Subcutaneous adipose tissue (tissue), 4 donors: ENCODE measurements around the gene METTL25B. TPM values are rescaled to one million over a fixed set of nuclear protein-coding genes. Genes with fewer than 3 reads are reported as not detected.

Experiments
- total RNA-seq, 4 donors: library from RNA; depleted of rRNA; stranded (reverse); fragments of >200 nt; gene quantifications; one replicate each; pipeline ENCODE4 v1.1.0, GENCODE V29; 2016
- TF ChIP-seq, protein P1 (sequence below): fragments of 450-650 bp; IDR thresholded peaks from one replicate; pipeline ENCODE4 v1.5.1; 2016; ENCODE audit warnings: low read depth, mild to moderate bottlenecking, control low read depth, antibody characterized with exemption, moderate library complexity

METTL25B gene
- 10 to 100 TPM; 20.5 to 29.2 (median 23.0) TPM for total RNA-seq

DNA sequence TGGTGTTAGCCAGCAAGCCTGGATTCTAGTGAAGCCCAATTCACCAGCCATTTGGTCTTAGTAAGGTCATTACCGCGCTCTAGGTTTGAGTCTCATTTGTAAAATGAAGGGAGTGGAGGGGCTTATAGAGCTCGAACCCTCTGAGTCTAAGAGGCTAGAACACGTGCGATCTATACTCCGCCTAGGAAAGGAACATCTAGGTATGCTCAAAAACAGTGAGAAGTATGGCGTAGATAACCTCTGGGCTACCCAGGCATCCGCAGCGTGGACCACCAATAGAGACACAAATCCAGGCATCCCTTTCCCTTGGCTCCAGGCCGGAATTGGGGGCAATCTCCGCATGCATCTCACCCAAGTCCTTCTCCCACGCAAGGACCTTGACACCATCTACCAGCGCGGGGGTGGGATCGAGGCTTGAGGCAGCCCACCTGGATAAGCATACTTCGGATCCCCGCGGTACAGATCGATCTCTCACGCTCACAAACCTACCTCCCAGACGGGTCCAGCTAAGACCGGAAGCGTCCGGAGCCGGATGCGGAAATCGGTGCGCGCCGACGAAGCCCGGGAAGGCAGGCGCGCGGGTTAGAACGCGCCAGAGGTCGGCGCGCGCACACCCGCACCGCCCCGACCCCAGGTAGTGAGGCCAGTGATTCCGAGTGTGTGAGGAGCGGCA, at the start of gene METTL25B:
Gene METTL25B, plus strand, starts transcription at position 544 of the 673 bp plus-strand sequence. CDS start 636 bp downstream, outside the sequence.
- TF ChIP-seq, protein P1, sequence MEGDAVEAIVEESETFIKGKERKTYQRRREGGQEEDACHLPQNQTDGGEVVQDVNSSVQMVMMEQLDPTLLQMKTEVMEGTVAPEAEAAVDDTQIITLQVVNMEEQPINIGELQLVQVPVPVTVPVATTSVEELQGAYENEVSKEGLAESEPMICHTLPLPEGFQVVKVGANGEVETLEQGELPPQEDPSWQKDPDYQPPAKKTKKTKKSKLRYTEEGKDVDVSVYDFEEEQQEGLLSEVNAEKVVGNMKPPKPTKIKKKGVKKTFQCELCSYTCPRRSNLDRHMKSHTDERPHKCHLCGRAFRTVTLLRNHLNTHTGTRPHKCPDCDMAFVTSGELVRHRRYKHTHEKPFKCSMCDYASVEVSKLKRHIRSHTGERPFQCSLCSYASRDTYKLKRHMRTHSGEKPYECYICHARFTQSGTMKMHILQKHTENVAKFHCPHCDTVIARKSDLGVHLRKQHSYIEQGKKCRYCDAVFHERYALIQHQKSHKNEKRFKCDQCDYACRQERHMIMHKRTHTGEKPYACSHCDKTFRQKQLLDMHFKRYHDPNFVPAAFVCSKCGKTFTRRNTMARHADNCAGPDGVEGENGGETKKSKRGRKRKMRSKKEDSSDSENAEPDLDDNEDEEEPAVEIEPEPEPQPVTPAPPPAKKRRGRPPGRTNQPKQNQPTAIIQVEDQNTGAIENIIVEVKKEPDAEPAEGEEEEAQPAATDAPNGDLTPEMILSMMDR, result no peak

DNA sequence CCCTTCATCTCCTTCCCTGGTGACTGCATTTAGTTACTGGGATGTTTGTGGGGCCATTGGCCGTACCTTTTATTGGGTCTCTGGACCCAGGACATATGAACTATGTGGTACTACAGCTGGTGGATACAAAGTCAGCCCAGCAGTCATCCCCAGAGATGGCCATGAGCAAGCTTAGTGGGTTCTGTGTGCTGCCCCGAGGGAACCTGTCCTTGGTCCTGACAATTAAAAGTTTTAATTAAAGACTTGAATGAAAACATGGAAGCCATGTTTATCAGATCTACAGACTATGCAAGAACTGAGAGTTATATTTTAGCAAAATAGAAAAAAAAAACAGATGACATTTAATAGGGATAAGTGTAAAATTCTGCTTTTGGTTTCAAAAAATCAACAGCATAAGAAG, 48.2 kb upstream of the METTL25B start:
- TF ChIP-seq, protein P1, result no peak

DNA sequence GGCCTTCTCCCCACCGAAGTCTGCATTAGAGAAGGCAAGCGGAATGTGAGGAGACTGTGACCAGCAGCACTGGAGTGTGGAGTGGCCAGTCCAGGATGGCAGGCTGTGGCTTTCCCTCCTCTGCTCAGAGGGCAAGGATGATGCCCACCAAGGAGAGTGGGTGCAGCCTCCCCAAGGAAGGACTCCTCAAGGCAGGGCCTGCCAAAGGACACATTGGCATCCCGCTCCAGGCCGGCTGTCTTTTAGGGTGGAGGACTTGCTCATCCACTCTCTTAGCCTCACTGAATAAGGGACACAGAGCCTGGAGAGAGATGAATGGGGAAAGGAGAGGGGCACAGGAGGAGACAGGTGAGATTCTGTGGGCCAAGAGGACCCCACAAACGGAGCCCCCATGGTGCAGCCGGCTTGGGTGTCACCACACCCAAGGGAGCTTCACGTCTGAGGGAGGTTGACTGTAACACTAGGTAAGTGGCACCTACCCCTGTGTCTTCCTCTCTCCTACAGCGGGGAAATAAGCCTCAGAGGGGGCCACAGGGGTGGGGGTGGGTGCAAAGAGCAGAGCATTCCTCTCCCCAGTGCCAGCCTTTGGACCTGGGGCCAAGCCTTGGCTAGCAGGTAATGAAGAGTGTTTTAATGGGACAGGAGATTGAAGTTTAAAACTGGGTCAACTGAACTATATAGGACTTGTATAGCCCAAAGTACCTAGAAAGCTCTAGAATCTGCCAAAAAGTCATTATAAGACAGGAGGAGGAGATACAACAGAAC, 46.9 kb upstream of the METTL25B start:
- TF ChIP-seq, protein P1, result no peak

DNA sequence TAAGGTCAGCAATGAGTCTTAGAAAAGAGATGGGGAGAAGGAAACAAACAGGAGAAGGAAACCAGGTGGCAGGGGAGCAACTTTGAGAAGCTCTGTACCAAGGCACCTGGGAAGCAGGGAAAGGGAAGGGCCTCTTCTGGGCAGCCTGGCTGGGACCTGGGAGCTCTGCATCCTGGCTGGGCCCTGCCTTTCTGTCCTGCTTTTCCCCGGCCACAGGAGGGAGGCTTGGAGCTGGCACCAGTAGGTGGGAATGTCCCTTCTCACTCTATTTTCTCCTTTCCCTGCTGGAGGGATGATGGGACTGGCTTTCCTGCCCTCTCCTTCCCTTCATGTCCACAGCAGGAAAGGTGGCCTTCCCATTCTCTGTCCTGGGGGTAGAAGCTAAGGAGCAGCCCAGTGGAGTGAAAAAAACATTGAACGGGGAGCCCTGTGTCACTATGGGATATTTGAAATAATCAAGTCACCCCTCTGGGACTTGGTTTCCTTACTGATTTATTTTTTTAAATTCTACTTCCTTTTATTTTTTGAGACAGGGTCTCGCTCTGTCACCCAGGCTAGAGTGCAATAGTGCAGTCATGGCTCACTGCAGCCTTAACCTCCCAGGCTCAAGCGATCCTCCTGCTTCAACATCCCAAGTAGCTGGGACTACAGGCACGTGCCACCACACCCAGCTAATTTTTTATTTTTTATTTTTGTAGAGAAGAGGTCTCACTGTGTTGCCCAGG, 45.9 kb upstream of the METTL25B start:
- TF ChIP-seq, protein P1, result no peak

DNA sequence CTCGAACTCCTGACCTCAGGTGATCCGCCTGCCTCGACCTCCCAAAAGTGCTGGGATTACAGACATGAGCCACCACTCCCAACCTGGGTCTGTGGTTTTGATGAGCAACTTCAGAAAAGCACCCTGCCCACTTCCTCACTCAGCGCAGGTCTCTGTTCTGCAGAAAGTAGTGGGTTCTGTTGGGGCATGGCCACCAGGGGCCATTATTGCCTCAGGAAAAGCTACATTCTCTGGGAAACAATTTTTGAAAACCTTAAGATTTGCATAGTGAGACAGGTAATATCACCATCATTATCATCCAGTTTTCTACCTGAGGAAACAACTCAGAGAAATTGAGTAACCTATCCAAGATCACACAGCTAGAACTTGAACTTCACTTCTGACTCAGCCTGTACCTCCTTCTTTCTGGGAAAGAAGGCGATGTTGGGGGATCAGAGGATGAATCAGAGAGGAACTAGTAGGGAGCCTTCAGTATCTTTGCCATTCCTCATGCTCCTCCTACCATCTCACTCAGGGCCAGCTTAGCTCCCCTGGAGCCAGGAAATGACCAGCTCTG, 44.0 kb upstream of the METTL25B start:
- TF ChIP-seq, protein P1, result no peak

DNA sequence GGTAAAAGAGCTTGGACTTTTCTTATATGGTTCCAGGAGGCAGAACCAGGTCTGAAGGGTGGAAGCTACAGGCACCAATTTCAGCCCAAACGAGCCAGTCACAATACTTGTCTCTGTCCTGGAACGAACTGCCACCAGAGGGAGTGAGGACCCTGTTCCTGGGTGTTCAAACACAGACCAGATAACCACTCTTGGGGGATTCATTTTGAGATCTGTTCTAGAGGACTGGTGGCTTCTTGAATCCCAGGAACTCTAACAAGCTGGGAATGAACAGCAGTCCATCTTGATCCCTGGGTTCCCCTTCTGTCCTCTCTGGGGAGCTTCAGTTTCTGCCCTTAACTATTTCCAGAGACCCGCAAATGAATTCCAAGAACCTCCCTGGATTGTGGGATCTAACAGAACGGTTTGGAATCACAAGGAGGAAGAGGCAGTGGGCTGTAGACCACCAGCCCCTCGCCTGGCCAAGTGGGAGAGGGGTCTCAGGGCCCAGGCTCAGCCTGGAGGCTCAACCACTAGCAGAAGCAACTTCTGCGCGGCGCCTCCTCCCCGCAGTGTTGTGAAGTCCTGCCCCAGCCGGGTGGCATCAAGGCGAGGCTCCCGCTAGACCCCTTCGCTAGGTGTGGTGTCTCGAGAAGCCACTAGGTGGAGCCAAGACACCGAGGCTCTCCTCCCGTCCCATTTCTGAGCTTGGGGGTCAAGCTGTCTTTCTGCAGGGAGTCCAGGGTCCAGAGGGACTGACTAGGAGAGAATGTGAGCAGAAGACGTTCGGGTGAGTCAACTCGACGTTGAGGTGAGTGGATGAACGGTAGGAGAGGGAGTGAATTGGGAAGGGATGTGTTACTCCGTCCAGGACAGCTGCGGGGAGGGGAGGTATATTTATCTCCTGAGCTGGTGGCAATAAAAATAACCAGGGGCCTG, 39.0 kb upstream of the METTL25B start:
- TF ChIP-seq, protein P1, result no peak
